HG03442 (cell line): ENCODE data around the gene MIF.
"Not testable (repeated sequence)": the region's sequence is repeated elsewhere in the genome, so short reads cannot be mapped to it uniquely, and the experiment has no call there.

ENCODE experiments used
- ATAC-seq: cut with Tn5 transposase; IDR thresholded peaks from one replicate; pipeline ENCODE4 v1.9.1; 2021; ENCODE audit warnings: mild to moderate bottlenecking, moderate library complexity; ENCODE audit not compliant: unreplicated experiment

MIF gene

GRCh38 chr22:23893945-23894709 lies at the start of gene MIF:
Gene MIF (plus strand): TSS chr22:23894383. CDS start chr22:23894475, 92 bp downstream.
- peak; percentile 71 for ATAC-seq

- no peak for ATAC-seq
Measured at GRCh38 chr22:23844739-23845202, 49.4 kb upstream of the MIF start.

DNA sequence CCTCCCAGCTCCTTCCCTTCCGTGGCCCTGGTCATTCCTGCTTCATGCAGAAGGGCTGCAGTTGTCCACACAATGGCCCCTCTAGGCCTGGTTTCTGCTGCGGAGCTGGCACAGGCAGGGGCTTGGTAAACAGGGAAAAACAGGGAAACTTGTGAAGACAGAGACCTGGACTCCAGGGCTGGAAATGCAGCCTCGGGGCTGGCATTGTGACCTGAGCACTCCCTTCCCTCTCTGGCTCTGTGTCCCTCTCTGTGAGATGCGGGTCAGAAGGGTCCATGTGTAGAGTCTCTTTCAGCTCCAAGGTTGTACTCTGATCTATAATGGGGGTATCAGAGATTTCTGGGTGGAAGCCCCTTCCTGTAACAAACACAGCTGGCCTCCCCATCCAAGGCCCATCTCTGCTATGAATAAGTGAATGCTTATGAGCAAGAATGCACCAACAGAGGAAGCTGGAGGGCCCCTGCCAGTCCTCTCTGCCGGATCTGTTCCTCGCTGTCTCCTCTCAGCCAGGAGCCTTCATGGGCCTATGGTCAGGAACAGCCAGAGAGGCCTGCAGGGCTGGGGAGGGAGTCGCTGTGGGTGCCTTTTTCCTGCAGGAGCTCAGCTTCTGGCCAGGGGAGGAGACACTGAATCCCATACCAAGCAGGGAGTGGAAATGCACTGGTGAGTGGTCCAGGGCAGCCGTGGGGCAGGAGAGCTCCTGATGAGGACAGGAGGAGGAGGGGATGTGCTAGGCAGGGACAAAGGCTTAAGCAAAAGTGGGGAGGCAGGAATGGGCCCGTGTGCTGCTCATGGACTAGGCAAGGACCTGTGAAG lies 48.7 kb upstream of the MIF start:
- ATAC-seq, result no peak

DNA sequence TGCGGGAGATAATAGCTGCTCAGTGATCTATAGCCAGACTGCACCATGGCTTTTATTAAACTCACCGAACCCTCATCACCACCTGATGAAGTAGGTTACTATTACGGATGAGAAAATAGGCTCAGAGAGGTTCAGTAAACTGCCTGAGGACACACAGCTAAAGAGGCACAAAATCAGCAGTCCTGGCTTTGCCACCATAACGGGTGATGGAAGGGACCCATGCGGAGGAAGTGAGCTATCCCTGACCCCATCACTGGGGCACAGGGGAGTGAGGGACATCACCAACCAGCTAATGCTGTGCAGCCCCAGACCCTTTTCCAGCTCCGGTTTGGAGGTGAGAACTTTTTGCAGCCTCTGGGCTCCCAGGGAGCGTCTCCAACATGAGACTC lies 48.1 kb upstream of the MIF start:
- ATAC-seq, result no peak

DNA sequence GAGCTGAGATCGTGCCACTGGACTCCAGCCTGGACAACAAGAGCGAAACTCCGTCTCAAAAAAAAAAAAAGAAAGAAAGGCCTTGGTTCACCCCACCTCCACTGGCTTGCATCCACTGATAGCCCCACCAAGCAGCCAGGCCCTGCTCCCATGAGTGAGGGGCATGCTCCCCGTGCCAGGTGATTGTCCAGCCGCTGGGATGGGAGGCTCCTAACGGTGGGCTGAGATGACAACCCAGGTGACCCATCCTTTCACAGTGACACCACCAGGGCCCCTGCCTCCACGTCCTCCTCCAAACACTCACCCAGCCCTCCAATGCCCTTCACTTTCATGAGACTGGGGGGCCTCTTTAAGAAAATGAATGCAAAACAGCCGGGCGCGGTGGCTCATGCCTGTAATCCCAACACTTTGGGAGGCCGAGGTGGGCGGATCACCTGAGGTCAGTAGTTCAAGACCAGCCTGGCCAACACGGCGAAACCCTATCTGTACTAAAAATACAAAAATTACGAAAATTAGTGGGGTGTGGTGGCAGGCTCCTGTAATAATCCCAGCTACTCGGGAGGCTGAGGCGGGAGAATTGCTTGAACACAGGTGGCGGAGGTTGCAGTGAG lies 46.8 kb upstream of the MIF start:
- ATAC-seq, result no peak

GRCh38 chr22:23847991-23848864 lies 46.0 kb upstream of the MIF start:
- no peak for ATAC-seq

DNA sequence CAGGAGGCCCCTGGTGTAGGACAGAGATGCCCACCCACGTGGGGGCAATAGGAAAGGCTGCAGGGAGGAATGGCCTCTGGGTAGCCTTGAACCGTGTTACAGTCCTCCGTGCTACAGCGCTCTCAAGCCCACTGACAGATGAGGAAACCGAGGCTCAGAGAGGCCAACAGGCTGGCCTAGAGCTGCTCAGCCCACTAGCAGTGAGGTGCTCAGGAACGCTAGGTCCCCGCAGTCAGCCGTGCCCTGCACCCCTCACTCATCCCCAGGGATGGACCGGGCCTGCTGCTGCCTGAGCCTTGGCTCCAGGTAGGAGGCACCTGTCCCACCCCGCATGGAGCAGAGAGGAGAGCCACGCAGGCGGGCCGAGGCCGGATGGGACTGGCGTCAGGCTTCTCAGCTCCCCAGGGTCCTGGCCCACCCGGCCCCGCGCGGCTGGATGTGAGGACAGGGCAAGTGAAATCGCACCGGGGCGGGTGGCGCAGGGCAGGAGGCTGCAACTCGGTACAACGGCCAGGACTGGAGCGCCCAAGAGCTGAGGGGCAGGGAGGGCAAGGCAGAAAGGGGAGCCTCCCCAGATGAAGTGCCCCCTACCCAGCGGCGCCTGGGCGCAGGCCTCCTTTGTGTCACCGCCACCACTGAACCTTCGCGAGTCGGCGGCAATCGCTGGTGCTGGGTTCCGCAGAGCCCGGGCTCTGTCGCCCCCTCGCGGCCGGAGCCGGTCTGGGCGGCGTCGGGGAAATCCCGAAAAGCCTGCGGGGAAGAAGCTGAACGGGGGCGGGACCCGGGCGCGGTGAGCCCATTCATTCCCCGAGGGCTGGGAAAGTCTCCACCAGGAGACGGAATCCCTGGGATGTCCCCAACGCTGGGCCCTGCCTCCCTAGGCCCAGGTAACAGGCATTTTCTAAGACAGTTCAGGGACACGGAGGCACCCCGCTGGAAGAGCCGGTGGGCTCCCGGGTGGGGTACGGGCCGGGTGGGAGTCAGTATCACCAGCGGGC lies 44.9 kb upstream of the MIF start:
- no peak for ATAC-seq

GRCh38 chr22:23850136-23850611 lies 44.0 kb upstream of the MIF start:
- ATAC-seq, result no peak

- ATAC-seq, result peak; percentile 28
Measured at GRCh38 chr22:23856721-23857605, 37.2 kb upstream of the MIF start.

GRCh38 chr22:23857606-23858483 lies 36.3 kb upstream of the MIF start, which contains the start of gene SLC2A11:
Gene SLC2A11 (plus strand): TSS chr22:23857875. CDS start chr22:23858000, 125 bp downstream.
- ATAC-seq, result peak; percentile 94

GRCh38 chr22:23858484-23858815 lies 35.7 kb upstream of the MIF start:
- ATAC-seq, result no peak

GRCh38 chr22:23859201-23859600 lies 35.0 kb upstream of the MIF start:
- no peak for ATAC-seq

DNA sequence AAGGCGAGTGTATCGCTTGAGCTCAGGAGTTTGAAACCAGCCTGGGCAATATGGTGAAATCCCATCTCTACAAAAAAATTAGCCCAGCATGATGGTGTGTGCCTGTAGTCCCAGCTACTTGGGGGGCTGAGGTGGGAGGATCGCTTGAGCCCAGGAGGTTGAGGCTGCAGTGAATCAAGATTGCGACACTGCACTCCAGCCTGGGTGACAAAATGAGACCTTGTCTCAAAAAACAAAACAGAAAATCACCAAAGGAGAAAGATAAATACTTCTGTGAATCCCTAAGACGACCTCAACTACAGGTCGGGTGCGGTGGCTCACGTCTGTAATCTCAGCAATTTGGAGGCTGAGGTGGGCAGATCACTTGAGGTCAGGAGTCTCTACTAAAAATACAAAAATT lies 34.0 kb upstream of the MIF start:
- not testable (repeated sequence) for ATAC-seq

GRCh38 chr22:23862103-23862502 lies 32.1 kb upstream of the MIF start:
- no peak for ATAC-seq

- not testable (repeated sequence) for ATAC-seq
Measured at GRCh38 chr22:23864499-23865154, 29.6 kb upstream of the MIF start.

- ATAC-seq, result no peak
Measured at GRCh38 chr22:23868580-23868979, 25.6 kb upstream of the MIF start.

- ATAC-seq, result no peak
Measured at GRCh38 chr22:23874871-23875270, 19.3 kb upstream of the MIF start.
